Right lung (tissue), 5 donors: ENCODE measurements around the gene GGA1. TPM values are rescaled to one million over a fixed set of nuclear protein-coding genes. Genes with fewer than 3 reads are reported as not detected.
A peak's percentile ranks its signal among the peaks of the same experiment; 100 is the strongest.

Experiments
- DNase-seq, 2 donors: peaks; one replicate each; pipeline ENCODE4 v3.0.0-alpha.2; 2013
- polyA plus RNA-seq, 5 donors: library from polyadenylated mRNA; unstranded; fragments of 120-200 nt; gene quantifications; one replicate each; pipeline versions ENCODE4 v1.2.1 to v1.2.3, GENCODE V29; 2013; ENCODE audit warnings: inconsistent platforms in 1 of 5, low replicate concordance in 1 of 5; ENCODE audit not compliant: insufficient read length in 5 of 5, insufficient read depth in 1 of 5

GGA1 gene
- polyA plus RNA-seq, 5 donors, result 43.5 to 62.6 (median 55.2) TPM

- DNase-seq, result no peak
These were observed 63.7 kb downstream of the GGA1 start for GRCh38 chr22:37672206-37672919.

- no peak for DNase-seq
These were observed 64.4 kb downstream of the GGA1 start for GRCh38 chr22:37672920-37673455.

- DNase-seq, result no peak
These were observed 65.6 kb downstream of the GGA1 start for GRCh38 chr22:37674248-37674647.

- DNase-seq, result peak; percentile 96
These were observed 66.6 kb downstream of the GGA1 start, which contains the start of gene LGALS1 for GRCh38 chr22:37674951-37675929. Gene LGALS1, plus strand, starts transcription at chr22:37675636. Its CDS starts 67 bp downstream, at chr22:37675703.

- no peak for DNase-seq
These were observed 67.5 kb downstream of the GGA1 start for GRCh38 chr22:37675930-37676735.

- DNase-seq, result peak; percentile 74 to 80
These were observed 68.3 kb downstream of the GGA1 start for GRCh38 chr22:37676736-37677492.

GRCh38 chr22:37677493-37677974 is 68.9 kb downstream of the GGA1 start:
- no peak for DNase-seq

- no peak for DNase-seq
These were observed 69.7 kb downstream of the GGA1 start for GRCh38 chr22:37678372-37678771.

GRCh38 chr22:37679670-37680069 is 71.0 kb downstream of the GGA1 start:
- DNase-seq, result no peak

- no peak for DNase-seq
These were observed 71.7 kb downstream of the GGA1 start for GRCh38 chr22:37680191-37680851.

- DNase-seq, result no peak
These were observed 72.4 kb downstream of the GGA1 start for GRCh38 chr22:37681001-37681424.

GRCh38 chr22:37681556-37682049 is 73.0 kb downstream of the GGA1 start:
- DNase-seq, result peak; percentile 28 to 53

Other genes with a start within 250 kb of the GGA1 start
- gene ELFN2, start 181.4 kb upstream of the GGA1 start, polyA plus RNA-seq, result 1 to 10 TPM in 3 of 5 donors, under 1 TPM in 2; 0.51 to 2.0 (median 1.3) TPM
- gene MFNG, start 122.5 kb upstream of the GGA1 start, polyA plus RNA-seq, result 10 to 100 TPM; 13.5 to 25.9 (median 20.4) TPM
- 10 to 100 TPM; 11.0 to 19.4 (median 15.6) TPM for gene CARD10, start 89.4 kb upstream of the GGA1 start, polyA plus RNA-seq
- gene CDC42EP1, start 48.4 kb upstream of the GGA1 start, polyA plus RNA-seq, result 10 to 100 TPM; 26.0 to 65.2 (median 40.4) TPM
- 1 to 10 TPM in 4 of 5 donors, under 1 TPM in 1; 0.85 to 1.9 (median 1.2) TPM for gene LGALS2, start 28.7 kb upstream of the GGA1 start, polyA plus RNA-seq
- gene SH3BP1, start 30.8 kb downstream of the GGA1 start, polyA plus RNA-seq, result 10 to 100 TPM; 16.0 to 31.9 (median 23.0) TPM
- 10 to 100 TPM; 10.1 to 15.5 (median 13.2) TPM for gene PDXP, start 49.9 kb downstream of the GGA1 start, polyA plus RNA-seq
- 100 to 1,000 TPM; 571 to 929 (median 646) TPM for gene LGALS1, start 66.8 kb downstream of the GGA1 start, polyA plus RNA-seq
- gene NOL12, start 77.5 kb downstream of the GGA1 start, polyA plus RNA-seq, result 10 to 100 TPM; 17.1 to 28.2 (median 18.8) TPM
- 10 to 100 TPM; 51.7 to 86.8 (median 63.2) TPM for gene TRIOBP, start 88.2 kb downstream of the GGA1 start, polyA plus RNA-seq
- 10 to 100 TPM in 1 of 5 donors, 1 to 10 TPM in 4; 6.9 to 12.6 (median 8.0) TPM for gene GCAT, start 199.1 kb downstream of the GGA1 start, polyA plus RNA-seq
- under 1 TPM in 1 of 5 donors, not detected in 4; 0.13 TPM for gene GALR3, start 214.5 kb downstream of the GGA1 start, polyA plus RNA-seq
- 10 to 100 TPM; 16.2 to 25.4 (median 19.6) TPM for gene ANKRD54, start 235.5 kb downstream of the GGA1 start, polyA plus RNA-seq
- 1,000 to 10,000 TPM in 4 of 5 donors, 100 to 1,000 TPM in 1; 979 to 1,210 (median 1,196) TPM for gene EIF3L, start 240.6 kb downstream of the GGA1 start, polyA plus RNA-seq